NOMO-1 (cell line): Measurements from ENCODE around the gene PHLDA2.
"Not testable (repeated sequence)": the region's sequence is repeated elsewhere in the genome, so short reads cannot be mapped to it uniquely, and the experiment has no call there.

ENCODE experiments used
- DNase-seq, 2 experiments: peaks; one replicate each; lab custom pipeline; 2025; ENCODE audit not compliant: unreplicated experiment in 2 of 2; lab: John Stamatoyannopoulos, UW

Gene PHLDA2

GRCh38 chr11:2945757-2946287, 16.6 kb upstream of the PHLDA2 start:
- DNase-seq = no peak

GRCh38 chr11:2945031-2945756, 16.0 kb upstream of the PHLDA2 start:
- DNase-seq = no peak

DNA sequence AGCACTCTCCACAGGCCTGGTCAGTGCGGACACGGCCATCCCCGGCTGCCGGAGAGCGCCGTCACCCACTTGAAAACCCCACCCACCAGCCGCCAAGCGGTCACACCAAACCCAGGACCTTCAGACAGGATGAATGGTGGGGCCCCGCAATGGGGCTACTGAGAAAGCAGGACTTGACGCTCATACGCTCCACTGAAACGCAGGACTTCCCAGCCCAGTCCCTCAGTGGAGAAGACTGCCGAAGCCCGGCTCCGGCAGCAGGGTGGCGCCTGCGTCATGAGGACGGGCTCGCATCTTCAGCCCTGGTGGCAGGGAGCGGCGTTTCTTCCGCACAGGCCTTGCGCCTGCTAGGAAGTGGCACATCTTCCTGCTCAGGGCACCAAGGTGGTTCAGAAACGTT, 15.3 kb upstream of the PHLDA2 start:
- no peak for DNase-seq

DNA sequence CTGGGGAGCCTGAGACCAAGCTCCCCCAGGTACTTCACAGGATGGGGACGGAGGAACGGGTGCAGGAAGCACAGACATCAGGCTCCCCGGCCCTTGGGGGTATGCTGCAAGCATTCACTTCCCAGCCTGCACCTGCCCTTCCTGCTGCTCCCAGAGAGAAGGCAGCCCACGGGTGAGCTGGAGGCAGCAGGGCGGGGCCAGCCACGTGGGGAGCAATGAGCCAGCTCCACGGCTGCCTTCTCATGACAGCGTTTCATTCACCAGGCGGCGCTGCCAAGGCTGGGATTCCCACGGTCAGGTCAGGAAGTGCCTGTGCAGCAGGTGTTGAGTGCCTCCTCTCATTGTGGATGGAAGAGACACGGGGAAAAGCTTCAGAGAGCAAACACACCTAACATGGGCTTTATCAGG, 14.5 kb upstream of the PHLDA2 start:
- no peak for DNase-seq

DNA sequence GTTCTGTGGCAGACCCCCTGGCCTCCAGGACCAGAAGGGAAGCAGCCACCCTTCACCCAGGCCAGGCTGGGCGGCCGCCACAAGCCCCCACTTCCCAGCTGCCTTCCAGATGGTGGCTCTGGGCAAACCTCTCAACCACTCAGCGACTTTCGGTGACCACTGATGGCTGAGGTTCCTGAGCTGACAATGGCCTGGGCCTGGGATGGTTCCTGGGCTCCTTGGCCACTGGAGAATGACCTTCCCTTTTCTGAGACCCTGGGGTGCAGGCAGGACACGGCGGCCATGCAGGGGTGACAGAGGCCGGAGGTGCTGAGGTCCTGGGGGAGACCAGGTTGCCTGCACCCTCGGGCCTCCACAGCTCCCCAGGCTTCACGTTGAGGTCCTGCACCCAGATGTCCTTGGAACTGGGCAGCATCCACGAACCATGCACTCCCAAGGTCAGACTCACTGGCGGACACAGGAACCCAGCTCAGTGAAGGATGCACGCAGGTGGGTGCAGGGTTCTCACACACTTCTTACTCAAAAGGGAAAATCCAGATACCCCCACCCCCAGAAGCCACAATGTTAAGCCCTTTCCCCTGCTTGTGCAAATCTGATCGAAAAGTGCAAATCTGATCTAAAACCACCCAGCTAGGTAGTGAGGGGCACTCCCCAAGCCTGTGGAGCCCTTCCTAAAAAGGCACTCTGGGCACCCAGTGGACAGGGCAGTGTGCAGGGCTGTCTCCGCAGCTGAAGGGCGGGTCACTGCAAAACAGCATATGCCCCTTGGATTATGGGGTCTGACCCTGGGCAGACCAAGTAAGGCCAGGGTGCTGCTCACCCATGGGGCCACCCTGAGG, 13.9 kb upstream of the PHLDA2 start:
- DNase-seq = no peak

- no peak for DNase-seq
Measured at GRCh38 chr11:2942447-2942846, 13.2 kb upstream of the PHLDA2 start.

DNA sequence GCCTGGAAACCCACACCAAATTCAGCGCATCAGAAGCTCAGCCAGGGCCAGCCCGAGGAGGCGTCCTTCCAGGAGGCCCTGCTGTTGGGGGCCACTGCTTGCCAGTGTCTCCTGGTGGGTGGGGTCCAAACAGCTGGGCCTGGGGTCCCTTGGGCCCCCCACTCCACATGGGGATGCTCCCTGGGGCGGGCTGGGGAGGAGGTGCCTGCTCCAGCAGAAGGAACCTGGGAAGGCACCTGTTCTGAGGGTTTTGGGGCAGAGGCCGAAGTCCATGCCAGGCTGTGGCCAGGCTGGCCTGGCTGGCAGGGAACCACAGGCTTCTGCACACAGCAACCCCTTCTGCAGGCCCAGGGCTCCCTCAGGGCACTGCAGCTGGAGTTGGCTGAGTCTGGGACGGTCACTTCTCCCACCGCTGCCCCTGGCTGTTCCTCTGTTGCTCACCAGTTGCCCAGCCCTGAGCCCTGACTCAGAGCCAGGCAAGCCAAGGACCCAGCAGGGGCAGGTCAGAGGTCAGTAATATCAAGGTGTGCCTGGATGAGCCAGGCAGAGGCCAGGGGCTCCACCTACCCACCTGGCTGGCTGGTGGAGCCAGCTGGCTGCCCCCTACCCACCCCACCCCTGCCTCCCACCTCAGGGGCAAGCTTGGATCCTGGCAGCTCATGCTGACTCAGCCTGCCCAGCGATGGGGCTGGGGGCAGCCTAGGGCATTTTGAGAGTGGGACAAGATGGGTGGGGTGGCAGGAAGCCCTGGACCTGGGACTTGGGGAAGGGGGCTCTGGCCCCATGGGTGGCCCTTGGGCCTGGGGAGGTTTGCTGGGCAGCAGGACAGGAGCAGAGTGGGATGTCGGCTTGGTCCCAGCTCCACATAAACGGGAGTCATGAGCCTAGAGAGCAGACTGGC, 12.0 kb upstream of the PHLDA2 start:
- no peak for DNase-seq

DNA sequence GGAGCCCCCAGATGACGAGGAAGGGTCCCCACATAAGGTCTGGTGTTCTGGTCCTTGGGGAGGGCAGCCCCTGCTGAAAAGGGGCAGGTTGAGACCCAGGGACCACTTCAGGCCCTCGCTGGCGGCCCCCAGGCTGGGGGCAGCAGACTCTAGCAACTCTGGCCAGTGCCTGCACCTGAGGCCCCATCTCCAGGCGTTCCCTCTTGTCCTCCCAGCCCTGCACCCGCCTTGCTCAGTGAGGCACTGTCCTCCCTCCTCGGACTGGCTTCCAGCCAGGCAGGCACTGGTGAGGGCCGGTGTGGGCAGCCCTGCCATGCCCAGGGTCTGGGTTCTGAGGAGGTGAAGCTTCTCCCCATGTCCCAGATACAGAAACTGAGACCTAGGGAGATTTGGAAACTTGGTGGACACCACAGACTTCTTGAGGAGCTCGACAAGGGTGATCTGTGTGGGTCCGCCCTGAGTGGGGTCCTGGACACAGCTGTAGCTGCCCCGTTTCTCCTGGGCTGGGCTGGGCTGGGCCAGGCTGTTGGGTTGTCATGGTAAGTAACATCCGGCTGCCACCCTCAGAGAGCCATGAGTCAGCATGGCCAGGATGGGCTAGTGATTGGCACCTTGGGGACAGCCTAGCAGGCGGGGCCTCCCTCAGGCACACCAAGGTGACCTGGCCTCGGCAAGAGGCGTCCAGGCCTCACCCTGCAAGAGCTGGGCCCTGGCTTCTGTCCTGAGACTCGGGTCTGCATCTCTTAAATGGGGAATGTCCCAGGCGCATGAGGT, 11.1 kb upstream of the PHLDA2 start:
- no peak for DNase-seq

DNA sequence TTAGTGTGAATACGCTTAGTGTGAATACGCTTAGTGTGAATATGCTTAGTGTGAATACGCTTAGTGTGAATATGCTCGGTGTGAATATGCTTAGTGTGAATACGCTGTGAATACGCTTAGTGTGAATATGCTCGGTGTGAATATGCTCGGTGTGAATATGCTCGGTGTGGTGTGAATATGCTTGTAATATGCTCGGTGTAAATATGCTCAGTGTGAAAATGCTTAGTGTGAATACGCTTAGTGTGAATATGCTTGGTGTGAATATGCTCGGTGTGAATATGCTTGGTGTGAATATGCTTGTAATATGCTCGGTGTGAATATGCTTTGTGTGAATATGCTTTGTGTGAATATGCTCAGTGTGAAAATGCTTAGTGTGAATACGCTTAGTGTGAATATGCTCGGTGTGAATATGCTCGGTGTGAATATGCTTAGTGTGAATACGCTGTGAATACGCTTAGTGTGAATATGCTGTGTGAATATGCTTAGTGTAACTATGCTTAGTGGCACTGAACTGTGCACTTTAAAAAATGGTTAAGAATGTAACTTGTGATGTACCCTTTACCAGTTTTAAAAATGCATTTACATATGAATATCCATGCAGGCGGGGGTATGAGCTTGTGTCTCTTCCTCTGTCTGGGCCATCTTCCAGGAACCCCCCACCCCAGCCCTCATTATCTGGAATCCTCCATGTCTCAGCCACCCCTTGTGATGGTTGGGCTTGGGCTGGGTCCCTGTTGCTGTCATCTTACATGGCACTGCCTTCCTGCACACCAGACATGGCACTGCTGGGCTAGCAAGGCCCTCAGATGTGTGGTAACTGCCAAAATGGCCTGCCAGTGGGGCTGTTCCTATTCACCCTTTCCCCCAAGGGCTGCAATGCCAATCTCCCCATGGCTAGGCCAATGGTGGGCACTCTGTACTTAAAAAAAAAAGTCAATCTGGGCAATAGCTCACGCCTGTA, 9.5 kb upstream of the PHLDA2 start:
- DNase-seq = not testable (repeated sequence)

DNA sequence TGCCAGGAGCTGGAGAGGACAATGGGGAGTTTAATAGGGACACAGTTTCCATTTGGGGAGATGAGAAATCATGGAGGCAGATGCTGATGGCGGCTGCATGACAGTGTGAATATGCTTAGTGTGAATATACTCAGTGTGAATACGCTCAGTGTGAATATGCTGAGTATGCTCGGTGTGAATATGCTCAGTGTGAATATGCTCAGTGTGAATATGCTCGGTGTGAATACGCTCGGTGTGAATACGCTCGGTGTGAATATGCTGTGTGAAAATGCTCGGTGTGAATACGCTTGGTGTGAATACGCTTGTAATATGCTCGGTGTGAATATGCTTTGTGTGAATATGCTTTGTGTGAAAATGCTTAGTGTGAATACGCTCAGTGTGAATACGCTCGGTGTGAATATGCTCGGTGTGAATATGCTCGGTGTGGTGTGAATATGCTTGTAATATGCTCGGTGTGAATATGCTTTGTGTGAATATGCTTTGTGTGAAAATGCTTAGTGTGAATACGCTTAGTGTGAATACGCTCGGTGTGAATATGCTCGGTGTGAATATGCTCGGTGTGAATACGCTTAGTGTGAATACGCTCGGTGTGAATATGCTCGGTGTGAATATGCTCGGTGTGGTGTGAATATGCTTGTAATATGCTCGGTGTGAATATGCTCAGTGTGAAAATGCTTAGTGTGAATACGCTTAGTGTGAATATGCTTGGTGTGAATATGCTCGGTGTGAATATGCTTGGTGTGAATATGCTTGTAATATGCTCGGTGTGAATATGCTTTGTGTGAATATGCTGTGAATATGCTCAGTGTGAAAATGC, 8.6 kb upstream of the PHLDA2 start:
- DNase-seq = not testable (repeated sequence)

- DNase-seq = no peak
Measured at GRCh38 chr11:2934611-2935239, 5.5 kb upstream of the PHLDA2 start.

DNA sequence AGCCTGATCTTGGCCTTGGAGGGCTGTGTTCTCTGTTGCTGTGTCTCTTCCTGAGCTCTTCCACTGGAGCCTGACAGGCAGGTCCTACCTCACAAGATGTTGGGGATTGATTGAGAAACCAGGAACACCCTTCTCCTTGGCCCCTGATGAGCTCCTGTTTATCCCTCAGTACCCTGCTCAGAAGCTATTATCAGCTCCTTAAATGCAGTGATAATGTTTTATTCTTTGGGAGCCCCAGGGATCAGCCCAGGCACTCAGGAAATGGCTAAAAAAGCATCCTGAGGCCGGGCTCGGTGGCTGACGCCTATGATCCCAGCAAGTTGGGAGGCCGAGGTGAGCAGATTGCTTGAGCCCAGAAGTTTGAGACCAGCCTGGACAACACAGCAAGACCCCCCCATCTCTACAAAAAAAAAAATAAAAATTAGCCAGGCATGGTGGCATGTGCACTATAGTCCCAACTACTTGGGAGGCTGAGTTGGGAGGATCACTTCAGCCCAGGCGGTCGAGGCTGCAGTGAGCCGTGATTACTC, 4.9 kb upstream of the PHLDA2 start:
- no peak for DNase-seq

DNA sequence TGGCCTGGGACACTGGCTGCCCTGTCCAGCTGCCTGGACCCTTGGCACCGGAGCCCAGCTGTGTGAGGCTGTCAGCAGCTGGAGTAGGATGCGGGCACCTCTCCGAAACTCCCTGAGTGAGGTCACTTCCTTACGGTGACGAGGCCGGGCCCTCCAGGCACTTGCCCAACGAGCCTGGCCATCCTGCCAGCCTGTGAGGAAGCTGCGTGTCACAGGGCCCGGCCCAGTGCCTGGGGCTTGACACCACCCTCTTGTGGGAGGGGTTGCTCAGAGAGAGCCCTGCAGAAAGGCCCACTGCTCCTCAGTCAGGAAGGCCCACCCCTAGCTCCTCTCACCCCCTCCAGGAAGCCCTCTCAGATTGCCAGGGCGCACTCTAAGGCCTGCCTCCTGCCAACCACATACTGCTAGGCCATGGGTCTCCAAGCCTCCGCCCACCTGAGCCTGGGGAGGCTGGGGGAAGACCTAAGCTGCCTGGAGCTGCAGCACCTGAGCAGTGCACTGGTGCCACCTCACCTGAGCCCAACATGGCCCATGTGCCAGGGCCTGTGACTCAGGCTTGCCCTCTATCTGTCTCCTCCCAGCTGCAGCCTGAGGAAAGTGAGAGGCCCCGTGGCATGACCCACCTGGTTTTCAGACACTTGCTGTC, 4.3 kb upstream of the PHLDA2 start:
- DNase-seq = peak; percentile 96 to 97

GRCh38 chr11:2932850-2933251, 3.6 kb upstream of the PHLDA2 start:
- peak; percentile 20 to 36 for DNase-seq

- no peak for DNase-seq
Measured at GRCh38 chr11:2931771-2932738, 2.8 kb upstream of the PHLDA2 start.

- DNase-seq = no peak
Measured at GRCh38 chr11:2931420-2931746, 2.2 kb upstream of the PHLDA2 start.
